Tibial nerve (tissue), 4 donors: ENCODE results near the gene SLIT1.

Experiments used
- EP300 ChIP-seq, 2 donors: sonication (generic); formaldehyde crosslinking; IDR thresholded peaks; one replicate each; pipeline ENCODE4 v1.6.1; 2017; ENCODE audit warnings: antibody characterized with exemption in 2 of 2, mild to moderate bottlenecking in 1 of 2
- POLR2A ChIP-seq, 2 donors: fragments of 450-650 bp; IDR thresholded peaks; one replicate each; pipeline ENCODE4 v1.6.1; 2017; ENCODE audit warnings: antibody characterized with exemption in 2 of 2, mild to moderate bottlenecking in 2 of 2, moderate library complexity in 2 of 2
- TF ChIP-seq, protein P1 (sequence below), 5 experiments: fragments of 200-600 bp in 3 of 5; fragments of 450-650 bp in 2 of 5; sonication (generic) in 3 of 5; IDR thresholded peaks; one replicate each; pipeline ENCODE4 v1.5.1; 2016 to 2019; ENCODE audit warnings: antibody characterized with exemption in 5 of 5, mild to moderate bottlenecking in 3 of 5, moderate library complexity in 2 of 5

GRCh38 chr10:97015240-97015639 lies 170.5 kb downstream of the SLIT1 start:
- TF ChIP-seq, protein P1, sequence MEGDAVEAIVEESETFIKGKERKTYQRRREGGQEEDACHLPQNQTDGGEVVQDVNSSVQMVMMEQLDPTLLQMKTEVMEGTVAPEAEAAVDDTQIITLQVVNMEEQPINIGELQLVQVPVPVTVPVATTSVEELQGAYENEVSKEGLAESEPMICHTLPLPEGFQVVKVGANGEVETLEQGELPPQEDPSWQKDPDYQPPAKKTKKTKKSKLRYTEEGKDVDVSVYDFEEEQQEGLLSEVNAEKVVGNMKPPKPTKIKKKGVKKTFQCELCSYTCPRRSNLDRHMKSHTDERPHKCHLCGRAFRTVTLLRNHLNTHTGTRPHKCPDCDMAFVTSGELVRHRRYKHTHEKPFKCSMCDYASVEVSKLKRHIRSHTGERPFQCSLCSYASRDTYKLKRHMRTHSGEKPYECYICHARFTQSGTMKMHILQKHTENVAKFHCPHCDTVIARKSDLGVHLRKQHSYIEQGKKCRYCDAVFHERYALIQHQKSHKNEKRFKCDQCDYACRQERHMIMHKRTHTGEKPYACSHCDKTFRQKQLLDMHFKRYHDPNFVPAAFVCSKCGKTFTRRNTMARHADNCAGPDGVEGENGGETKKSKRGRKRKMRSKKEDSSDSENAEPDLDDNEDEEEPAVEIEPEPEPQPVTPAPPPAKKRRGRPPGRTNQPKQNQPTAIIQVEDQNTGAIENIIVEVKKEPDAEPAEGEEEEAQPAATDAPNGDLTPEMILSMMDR (IDR thresholded peaks at IDR 0.05), result no peak
- TF ChIP-seq POLR2A (IDR thresholded peaks at IDR 0.05) (no peak), EP300 (IDR thresholded peaks at IDR 0.05) (no peak)
